ENCODE results near the gene RPP25L. TPM values are rescaled to one million over a fixed set of nuclear protein-coding genes. Genes with fewer than 3 reads are reported as not detected.

Gene RPP25L
- total and polyA plus RNA-seq, 2 of the 4 experiments (the other 2 are of a cell fraction): 20.4 to 26.3 TPM

DNA sequence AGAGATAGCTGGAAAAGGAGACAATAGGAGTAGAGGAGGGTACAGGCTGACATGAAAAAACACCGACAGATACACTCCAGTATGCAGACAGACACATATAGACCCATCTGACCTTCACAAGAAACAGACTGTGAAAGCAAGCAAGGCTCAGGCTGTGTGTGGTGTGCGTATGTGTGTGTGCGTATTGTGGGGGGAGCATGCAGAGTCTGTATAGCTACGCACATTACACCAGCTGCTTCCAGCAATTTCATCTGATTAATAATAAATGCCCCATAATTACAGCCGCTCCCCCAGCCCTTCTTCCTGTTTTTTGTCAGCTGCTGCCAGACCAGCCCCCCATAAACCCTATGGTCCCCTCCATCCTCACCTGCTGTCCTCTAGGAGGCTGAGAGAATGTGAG lies 29.1 kb downstream of the RPP25L start:
- POLR2A ChIA-PET (ENCODE audit: unreplicated experiment): no interaction called here
- dilution Hi-C loops (cut with HindIII; ENCODE audit: low sequenced_read_pairs, unreplicated experiment): no loop called here
- CTCF ChIA-PET: no interaction called here

More for the DNA sequence above, 29.1 kb downstream of the RPP25L start:
- intact Hi-C loops (cut with micrococcal nuclease): no loop called here
- Histone ChIP-seq H3K4ac (ENCODE audit: low read depth, low read length) (no peak overlapping the region), H4K8ac (ENCODE audit: low read depth in 2 of 2, low read length in 2 of 2) (no peak overlapping the region), H3K9ac (ENCODE audit: low read depth, low read length) (no peak overlapping the region), H2BK20ac (ENCODE audit: low read depth, low read length) (no peak overlapping the region), H3K4me3 (ENCODE audit: insufficient read depth, low read depth, low read length) (no peak overlapping the region), H3K9me3 (ENCODE audit: control insufficient read depth, insufficient read depth, low read length) (no peaks in the 10 kb centered on the region), H2BK15ac (ENCODE audit: low read depth, low read length) (no peak overlapping the region), H3K23ac (ENCODE audit: low read depth, low read length) (no peak overlapping the region), H3K4me1 (ENCODE audit: control insufficient read depth, insufficient read depth, low read length) (no peaks in the 10 kb centered on the region), H3K4me2 (ENCODE audit: low read depth, low read length) (no peak overlapping the region), H3K9me1 (ENCODE audit: insufficient read depth, low read length) (no peaks in the 10 kb centered on the region; the same call in 1 of the 2 replicates), H2AK9ac (replicated peaks; ENCODE audit: low read depth, low read length, poor library complexity) (no peak overlapping the region), H3K18ac (ENCODE audit: low read depth, low read length) (no peak overlapping the region), H2BK120ac (ENCODE audit: low read depth, low read length) (no peak overlapping the region), H2AFZ (replicated peaks; ENCODE audit: low read length, poor library complexity) (no peak overlapping the region), H4K20me1 (ENCODE audit: insufficient read depth, low read length) (no peaks in the 10 kb centered on the region; the same call in 1 of the 2 replicates), H3K36me3 (ENCODE audit: control insufficient read depth, insufficient read depth, low read length) (no peaks in the 10 kb centered on the region), H4K91ac (ENCODE audit: insufficient read depth, low read depth, low read length) (no peak overlapping the region), H3K27ac (ENCODE audit: insufficient read depth, low read length) (no peak overlapping the region), H3K27me3 (ENCODE audit: control insufficient read depth, insufficient read depth, low read length) (peaks cover 94% of the 10 kb centered on the region), H3K56ac (ENCODE audit: extremely low read depth, insufficient read depth, low read length) (no peak overlapping the region), H3K14ac (replicated peaks; ENCODE audit: low read depth, low read length) (no peak overlapping the region), H2AK5ac (ENCODE audit: low read depth, low read length) (no peak overlapping the region), H3K79me1 (ENCODE audit: low read depth in 1 of 2, low read length in 2 of 2) (no peaks in the 10 kb centered on the region), H2BK5ac (ENCODE audit: low read depth, low read length, poor library complexity, severe bottlenecking) (no peak overlapping the region), H4K5ac (ENCODE audit: low read depth, low read length) (no peak overlapping the region)
- BruUV-seq (replicated peaks): no TSS peak
- DNase-seq (no peak), ATAC-seq (ENCODE audit: low read depth) (no peak)
- TF ChIP-seq, protein P1, sequence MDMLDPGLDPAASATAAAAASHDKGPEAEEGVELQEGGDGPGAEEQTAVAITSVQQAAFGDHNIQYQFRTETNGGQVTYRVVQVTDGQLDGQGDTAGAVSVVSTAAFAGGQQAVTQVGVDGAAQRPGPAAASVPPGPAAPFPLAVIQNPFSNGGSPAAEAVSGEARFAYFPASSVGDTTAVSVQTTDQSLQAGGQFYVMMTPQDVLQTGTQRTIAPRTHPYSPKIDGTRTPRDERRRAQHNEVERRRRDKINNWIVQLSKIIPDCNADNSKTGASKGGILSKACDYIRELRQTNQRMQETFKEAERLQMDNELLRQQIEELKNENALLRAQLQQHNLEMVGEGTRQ (IDR thresholded peaks at IDR 0.05; ENCODE audit: low read depth, low read length): no peak
- TF ChIP-seq RFX5 (IDR thresholded peaks at IDR 0.05; ENCODE audit: low read depth, low read length) (no peak), MAFK (IDR thresholded peaks at IDR 0.05; ENCODE audit: low read depth, low read length) (no peak), SMC3 (IDR thresholded peaks at IDR 0.05; ENCODE audit: low read depth, low read length) (no peak), CHD1 (IDR thresholded peaks at IDR 0.05; ENCODE audit: low read depth, low read length) (no peak), ELK1 (IDR thresholded peaks at IDR 0.05; ENCODE audit: borderline replicate concordance, low read depth, low read length) (no peak), RAD21 (IDR thresholded peaks at IDR 0.05; ENCODE audit: low read length) (no peak)
- TF ChIP-seq, protein P2, sequence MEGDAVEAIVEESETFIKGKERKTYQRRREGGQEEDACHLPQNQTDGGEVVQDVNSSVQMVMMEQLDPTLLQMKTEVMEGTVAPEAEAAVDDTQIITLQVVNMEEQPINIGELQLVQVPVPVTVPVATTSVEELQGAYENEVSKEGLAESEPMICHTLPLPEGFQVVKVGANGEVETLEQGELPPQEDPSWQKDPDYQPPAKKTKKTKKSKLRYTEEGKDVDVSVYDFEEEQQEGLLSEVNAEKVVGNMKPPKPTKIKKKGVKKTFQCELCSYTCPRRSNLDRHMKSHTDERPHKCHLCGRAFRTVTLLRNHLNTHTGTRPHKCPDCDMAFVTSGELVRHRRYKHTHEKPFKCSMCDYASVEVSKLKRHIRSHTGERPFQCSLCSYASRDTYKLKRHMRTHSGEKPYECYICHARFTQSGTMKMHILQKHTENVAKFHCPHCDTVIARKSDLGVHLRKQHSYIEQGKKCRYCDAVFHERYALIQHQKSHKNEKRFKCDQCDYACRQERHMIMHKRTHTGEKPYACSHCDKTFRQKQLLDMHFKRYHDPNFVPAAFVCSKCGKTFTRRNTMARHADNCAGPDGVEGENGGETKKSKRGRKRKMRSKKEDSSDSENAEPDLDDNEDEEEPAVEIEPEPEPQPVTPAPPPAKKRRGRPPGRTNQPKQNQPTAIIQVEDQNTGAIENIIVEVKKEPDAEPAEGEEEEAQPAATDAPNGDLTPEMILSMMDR (conservative IDR thresholded peaks at IDR 0.05; ENCODE audit: low read depth, low read length): no peak
- in situ Hi-C loops (cut with MboI; ENCODE audit: low sequenced_read_pairs): no loop called here
- WGBS, 2 experiments (ENCODE audit: extremely low coverage in 2 of 2, insufficient read length in 1 of 2): no CpG with 5 or more reads among the region's 5 CpGs

All from IMR-90 (cell line).